GM12878 (cell line): ENCODE measurements around the gene POLD1. TPM values are rescaled to one million over a fixed set of nuclear protein-coding genes. Genes with fewer than 3 reads are reported as not detected.

Experiments
- BHLHE40 ChIP-seq, 2 experiments: fragments of 450-650 bp in 1 of 2; IDR thresholded peaks; 2 replicates each; pipeline ENCODE4 v1.6.1; 2011 to 2017; ENCODE audit warnings: low read depth in 2 of 2, borderline replicate concordance in 1 of 2, improper control_type of control experiment in 1 of 2, low read length in 1 of 2, mild to moderate bottlenecking in 1 of 2
- CEBPB ChIP-seq, 2 experiments: fragments of 150-350 bp in 1 of 2; IDR thresholded peaks; 2 replicates each; pipeline ENCODE4 v1.6.1; 2012 to 2014; ENCODE audit warnings: low read depth in 2 of 2, low read length in 2 of 2, borderline replicate concordance in 1 of 2, inconsistent platforms in 1 of 2
- CHD1 ChIP-seq: IDR thresholded peaks from 2 replicates; pipeline ENCODE4 v1.6.1; 2012; ENCODE audit warnings: low read depth, low read length, improper control_type of control experiment
- NFYB ChIP-seq: IDR thresholded peaks from 2 replicates; pipeline ENCODE4 v1.6.1; 2011; ENCODE audit warnings: low read depth, mild to moderate bottlenecking, low read length, improper control_type of control experiment, moderate library complexity; ENCODE audit not compliant: insufficient read depth
- NR2C1 ChIP-seq: fragments of 450-650 bp; IDR thresholded peaks from 2 replicates; pipeline ENCODE4 v1.6.1; 2017; ENCODE audit warnings: antibody characterized with exemption, mild to moderate bottlenecking, moderate library complexity
- SIN3A ChIP-seq: IDR thresholded peaks from 2 replicates; pipeline ENCODE4 v1.6.1; 2012; ENCODE audit warnings: low read depth, low read length, improper control_type of control experiment
- SMAD1 ChIP-seq: fragments of 450-650 bp; IDR thresholded peaks from 2 replicates; pipeline ENCODE4 v1.6.1; 2018; ENCODE audit warnings: mild to moderate bottlenecking, low read depth; ENCODE audit not compliant: partially characterized antibody
- polyA plus RNA-seq, 11 experiments: library from polyadenylated mRNA; depleted of rRNA in 4 of 11; unstranded in 6 of 11; stranded (reverse) in 5 of 11; fragments of >200 nt; fragmentation: Nextera tagmentation in 4 of 11; fragmentation: Illumina TruSeq in 1 of 11; extraction: Ambion mirVana in 4 of 11; extraction: Trizol in 1 of 11; gene quantifications; 1 replicate in 1 of 11; 2 replicates in 10 of 11; pipeline versions ENCODE4 v1.2.1 to v1.2.3, GENCODE V29; 2011 to 2016; ENCODE audit warnings: inconsistent platforms in 2 of 11, missing spikeins in 2 of 11, low read depth in 1 of 11
- total RNA-seq, 4 experiments: library from RNA; depleted of rRNA in 3 of 4; stranded (reverse); fragments of >200 nt in 3 of 4; fragmentation: Illumina TruSeq in 1 of 4; extraction: Trizol in 1 of 4; gene quantifications; 2 replicates each; pipeline versions ENCODE4 v1.2.1 to v1.2.3, GENCODE V29; 2013 to 2021
- TF ChIP-seq, protein P1 (sequence below): fragments of 450-650 bp; IDR thresholded peaks from 2 replicates; pipeline ENCODE4 v1.6.1; 2017; ENCODE audit warnings: mild to moderate bottlenecking, moderate library complexity
- TF ChIP-seq, protein P2 (sequence below): IDR thresholded peaks from 2 replicates; pipeline ENCODE4 v1.6.1; 2011; ENCODE audit warnings: low read depth, mild to moderate bottlenecking, low read length, moderate library complexity, borderline replicate concordance; ENCODE audit errors: extremely low read depth

The POLD1 gene
- total and polyA plus RNA-seq, 10 of the 15 experiments (the other 5 are each of a cell fraction or from before 2014, with no cell fraction given), result 0.76 to 165 (median 63.4) TPM

DNA sequence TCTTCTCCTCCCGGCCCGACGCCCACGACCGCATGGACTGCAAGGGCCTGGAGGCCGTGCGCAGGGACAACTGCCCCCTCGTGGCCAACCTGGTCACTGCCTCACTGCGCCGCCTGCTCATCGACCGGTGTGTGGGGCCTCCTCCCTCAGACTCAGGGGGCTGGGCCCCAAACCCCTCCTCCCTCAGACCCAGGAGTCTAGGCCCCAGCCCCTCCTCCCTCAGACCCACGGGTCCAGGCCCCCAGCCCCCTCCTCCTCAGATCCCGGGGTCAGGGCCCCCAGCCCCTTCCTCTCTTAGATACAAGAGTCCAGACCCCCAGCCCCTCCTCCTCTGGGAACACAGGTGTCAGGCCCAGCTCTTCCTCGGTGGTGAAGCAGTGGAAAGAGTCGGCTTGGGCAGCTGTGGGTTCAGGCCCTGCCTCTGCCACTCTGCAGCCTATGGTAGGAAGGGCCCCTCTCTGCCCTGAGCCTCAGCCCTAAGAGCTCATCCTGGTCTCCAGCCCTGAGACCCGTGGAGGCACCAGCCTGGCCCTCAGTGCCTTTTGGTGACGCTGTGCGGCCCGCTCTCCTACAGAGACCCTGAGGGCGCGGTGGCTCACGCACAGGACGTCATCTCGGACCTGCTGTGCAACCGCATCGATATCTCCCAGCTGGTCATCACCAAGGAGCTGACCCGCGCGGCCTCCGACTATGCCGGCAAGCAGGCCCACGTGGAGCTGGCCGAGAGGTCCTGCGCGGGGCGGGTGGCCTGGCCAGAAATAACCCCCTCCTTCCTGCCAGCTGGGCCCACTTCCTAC is 30.9 kb downstream of the POLD1 start (continued):
- TF ChIP-seq, protein P1, sequence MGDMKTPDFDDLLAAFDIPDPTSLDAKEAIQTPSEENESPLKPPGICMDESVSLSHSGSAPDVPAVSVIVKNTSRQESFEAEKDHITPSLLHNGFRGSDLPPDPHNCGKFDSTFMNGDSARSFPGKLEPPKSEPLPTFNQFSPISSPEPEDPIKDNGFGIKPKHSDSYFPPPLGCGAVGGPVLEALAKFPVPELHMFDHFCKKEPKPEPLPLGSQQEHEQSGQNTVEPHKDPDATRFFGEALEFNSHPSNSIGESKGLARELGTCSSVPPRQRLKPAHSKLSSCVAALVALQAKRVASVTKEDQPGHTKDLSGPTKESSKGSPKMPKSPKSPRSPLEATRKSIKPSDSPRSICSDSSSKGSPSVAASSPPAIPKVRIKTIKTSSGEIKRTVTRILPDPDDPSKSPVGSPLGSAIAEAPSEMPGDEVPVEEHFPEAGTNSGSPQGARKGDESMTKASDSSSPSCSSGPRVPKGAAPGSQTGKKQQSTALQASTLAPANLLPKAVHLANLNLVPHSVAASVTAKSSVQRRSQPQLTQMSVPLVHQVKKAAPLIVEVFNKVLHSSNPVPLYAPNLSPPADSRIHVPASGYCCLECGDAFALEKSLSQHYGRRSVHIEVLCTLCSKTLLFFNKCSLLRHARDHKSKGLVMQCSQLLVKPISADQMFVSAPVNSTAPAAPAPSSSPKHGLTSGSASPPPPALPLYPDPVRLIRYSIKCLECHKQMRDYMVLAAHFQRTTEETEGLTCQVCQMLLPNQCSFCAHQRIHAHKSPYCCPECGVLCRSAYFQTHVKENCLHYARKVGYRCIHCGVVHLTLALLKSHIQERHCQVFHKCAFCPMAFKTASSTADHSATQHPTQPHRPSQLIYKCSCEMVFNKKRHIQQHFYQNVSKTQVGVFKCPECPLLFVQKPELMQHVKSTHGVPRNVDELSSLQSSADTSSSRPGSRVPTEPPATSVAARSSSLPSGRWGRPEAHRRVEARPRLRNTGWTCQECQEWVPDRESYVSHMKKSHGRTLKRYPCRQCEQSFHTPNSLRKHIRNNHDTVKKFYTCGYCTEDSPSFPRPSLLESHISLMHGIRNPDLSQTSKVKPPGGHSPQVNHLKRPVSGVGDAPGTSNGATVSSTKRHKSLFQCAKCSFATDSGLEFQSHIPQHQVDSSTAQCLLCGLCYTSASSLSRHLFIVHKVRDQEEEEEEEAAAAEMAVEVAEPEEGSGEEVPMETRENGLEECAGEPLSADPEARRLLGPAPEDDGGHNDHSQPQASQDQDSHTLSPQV, result 0 out of 2 replicates have a peak, but pooled peaks have one; percentile 18
- TF ChIP-seq, protein P2, sequence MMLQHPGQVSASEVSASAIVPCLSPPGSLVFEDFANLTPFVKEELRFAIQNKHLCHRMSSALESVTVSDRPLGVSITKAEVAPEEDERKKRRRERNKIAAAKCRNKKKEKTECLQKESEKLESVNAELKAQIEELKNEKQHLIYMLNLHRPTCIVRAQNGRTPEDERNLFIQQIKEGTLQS, result no peak
- no peak for TF ChIP-seq CHD1
- 0 out of 2 replicates have a peak, but pooled peaks have one; percentile 3 for TF ChIP-seq NR2C1
- no peak for TF ChIP-seq NFYB
- TF ChIP-seq BHLHE40 (IDR thresholded peaks at IDR 0.05; ENCODE audit: borderline replicate concordance in 1 of 2, low read depth in 2 of 2, low read length in 1 of 2), result peak; percentile 37 to 63; a peak in 2 of 4 replicates
- no peak for TF ChIP-seq SMAD1
- TF ChIP-seq CEBPB (IDR thresholded peaks at IDR 0.05; ENCODE audit: borderline replicate concordance in 1 of 2, low read depth in 2 of 2, low read length in 2 of 2), result no peak
- 0 out of 2 replicates have a peak, but pooled peaks have one; percentile 37 for TF ChIP-seq SIN3A
- TF ChIP-seq, all 136 proteins: peak for 35
